NAMALWA (cell line): Measurements from ENCODE around the gene TPPP3.

Source experiments
- DNase-seq: peaks from one replicate; pipeline ENCODE4 v3.0.0-alpha.2; 2015; ENCODE audit warnings: low spot score

TPPP3 gene

GRCh38 chr16:67404740-67405226, 11.5 kb upstream of the TPPP3 start:
- no peak for DNase-seq

GRCh38 chr16:67403976-67404555, 10.8 kb upstream of the TPPP3 start:
- no peak for DNase-seq

- no peak for DNase-seq
Observed at GRCh38 chr16:67400901-67401300, 7.6 kb upstream of the TPPP3 start.

GRCh38 chr16:67399749-67400704, 6.7 kb upstream of the TPPP3 start:
- DNase-seq = no peak

DNA sequence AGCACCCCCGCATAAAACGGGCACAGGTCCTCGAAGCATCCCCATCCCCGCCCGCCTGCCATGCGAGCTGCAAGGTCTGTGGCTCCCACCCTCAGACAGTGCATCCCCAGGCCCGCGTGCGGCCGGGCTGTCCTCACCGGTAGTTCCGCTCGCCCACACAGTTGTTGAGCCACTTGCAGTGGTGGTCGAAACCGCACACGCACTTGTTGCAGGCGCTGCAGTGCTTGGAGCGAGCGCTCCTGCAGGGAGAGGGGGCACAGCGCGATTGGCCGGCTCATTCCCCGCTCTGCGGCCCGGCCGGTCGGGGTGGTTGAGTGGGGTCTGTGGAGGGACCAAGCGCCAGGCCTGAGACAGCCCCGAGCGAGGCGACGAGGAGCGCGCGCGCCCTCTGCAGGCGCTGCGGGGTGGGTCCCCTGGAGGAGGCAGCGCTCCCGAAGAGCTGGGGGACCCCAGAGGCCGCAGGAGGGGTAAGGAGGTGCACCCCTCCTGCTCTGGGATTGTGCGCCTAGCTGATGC, 6.0 kb upstream of the TPPP3 start:
- peak; percentile 65 for DNase-seq

DNA sequence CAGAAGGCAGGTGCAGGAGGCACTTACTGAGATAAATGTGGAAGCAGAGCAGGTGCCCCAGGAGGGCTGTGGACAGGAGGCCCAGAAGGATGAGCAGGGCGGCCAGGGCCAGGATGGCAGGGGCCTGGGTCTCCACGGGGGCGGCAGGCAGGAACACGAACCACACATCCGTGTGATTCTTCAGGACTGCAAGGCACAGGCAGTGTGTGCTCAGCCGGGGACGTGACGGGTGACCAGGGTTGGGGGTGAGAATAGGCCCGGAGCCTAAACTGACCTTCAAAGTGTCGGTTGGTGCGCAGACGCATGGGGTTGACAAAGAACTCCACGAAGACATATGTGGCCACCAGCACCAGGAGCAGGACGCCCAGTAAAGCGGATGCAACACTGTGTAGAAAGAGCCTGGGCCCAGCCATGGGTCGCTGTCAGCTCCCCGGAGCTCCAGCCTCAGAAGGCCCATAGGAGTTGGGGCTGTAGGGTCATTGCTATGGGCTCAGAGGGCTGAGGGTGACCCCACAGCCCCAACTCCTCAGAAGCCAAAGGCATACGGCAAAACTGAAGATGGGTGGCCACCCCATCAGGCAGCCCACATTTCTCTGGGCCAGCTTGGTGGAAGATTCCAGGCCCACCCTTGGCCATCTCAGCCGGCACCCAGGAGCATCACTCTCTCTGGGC, 5.4 kb upstream of the TPPP3 start:
- DNase-seq = no peak

DNA sequence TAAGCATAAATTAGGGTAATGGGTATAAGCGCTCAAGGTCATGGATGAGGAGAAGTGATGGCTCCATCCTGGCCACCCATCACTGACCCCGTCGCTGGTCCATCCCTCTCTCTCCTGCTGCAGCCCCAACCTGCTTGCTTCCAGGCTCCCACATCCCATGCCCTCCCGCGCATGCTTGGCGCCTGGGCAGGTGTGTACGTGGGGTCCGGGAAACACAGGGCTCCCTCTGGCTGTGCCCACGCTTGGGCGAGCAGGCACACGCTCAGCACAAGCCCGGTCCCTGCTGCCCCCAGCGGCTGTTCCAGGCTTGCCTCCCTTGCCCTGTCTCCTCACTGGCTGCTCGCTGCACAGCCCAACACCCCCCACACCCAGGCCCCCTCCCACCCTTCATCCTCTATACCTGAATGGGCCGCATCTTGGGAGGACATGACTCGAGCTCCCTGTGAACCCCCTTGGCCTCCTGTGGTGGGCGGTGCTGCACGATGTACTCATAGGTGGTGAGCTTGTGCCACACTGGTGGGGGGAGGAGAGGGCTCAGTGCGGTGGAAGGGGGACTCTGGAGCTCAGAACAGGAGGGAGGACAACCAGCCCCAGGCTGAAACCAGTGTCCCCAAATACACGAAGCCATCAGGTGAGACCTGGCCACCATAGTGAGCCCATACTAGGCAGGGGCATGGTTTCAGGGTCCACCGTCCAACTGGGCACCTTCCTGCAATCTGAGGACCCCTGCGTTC, 4.7 kb upstream of the TPPP3 start:
- no peak for DNase-seq

- DNase-seq = no peak
Observed at GRCh38 chr16:67397036-67397801, 3.9 kb upstream of the TPPP3 start.

- no peak for DNase-seq
Observed at GRCh38 chr16:67396159-67397035, 3.1 kb upstream of the TPPP3 start.

GRCh38 chr16:67395458-67396158, 2.3 kb upstream of the TPPP3 start:
- DNase-seq = no peak

DNA sequence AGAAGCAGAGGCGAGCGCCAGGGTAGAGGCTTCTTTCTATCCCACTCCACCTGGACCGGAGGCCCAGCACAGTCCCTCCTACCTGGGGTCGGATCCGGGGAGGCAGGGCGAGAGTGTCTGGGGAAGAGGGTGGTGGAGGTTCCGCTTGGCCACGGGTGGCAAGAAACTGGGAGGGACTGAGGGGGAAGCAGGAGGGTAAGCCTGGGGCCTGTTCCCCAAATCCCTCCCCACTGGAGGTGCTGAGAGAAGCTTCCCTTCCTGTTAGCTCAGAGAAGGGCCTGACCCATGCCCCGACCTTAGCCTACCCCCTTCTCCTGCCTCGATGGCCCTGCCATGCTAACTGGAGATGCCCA, 1.8 kb upstream of the TPPP3 start:
- DNase-seq = no peak

DNA sequence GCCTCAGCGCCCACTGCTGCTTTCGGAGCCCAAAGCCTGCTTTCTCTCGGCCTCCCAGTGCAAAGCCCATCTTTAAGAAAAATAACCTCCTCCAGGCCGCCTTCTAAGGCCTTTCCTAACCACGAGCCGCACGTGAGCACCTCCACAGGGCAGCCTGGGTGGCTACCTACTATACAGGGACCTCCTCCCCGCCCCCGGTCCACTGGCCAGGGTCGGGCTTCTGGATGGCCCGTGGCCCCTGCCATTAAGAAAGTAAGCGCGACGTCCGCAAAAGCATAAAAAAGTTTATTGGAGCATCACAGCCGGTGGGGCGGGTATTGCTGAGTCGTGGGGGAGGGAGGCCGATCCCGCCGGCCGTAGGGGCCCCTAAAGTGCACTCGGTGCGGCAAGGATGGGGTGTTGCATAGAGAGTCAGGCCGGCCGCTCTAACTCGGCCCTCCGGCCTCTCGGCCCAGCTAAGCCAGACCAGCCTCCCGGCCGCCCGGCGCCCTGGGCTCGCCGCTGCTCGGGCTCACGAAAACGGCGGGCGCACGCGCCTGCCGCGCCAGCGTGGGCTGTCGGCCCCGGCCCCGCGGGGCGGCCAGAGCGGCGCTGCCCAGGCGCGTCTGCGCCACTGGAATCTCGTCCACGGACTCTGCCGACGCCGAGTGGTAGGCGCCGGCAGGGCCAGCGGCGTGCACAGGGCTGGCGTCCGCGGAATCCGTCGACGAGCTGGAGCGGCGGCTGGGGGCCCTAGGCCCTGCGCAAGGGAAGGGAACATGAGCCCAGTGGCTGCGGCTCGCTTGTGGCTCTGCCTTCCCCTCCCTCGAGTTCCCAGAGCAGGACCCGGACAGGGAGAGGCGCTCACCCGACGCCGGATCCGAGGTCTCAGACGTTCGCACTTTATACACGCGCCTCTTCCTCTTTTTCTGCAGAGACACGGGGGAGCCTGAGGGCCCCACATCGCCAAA, 1.1 kb upstream of the TPPP3 start:
- no peak for DNase-seq

- DNase-seq = no peak
Observed at GRCh38 chr16:67393788-67394154, 473 bp upstream of the TPPP3 start.

GRCh38 chr16:67392301-67393059, 818 bp downstream of the TPPP3 start:
- DNase-seq = no peak

DNA sequence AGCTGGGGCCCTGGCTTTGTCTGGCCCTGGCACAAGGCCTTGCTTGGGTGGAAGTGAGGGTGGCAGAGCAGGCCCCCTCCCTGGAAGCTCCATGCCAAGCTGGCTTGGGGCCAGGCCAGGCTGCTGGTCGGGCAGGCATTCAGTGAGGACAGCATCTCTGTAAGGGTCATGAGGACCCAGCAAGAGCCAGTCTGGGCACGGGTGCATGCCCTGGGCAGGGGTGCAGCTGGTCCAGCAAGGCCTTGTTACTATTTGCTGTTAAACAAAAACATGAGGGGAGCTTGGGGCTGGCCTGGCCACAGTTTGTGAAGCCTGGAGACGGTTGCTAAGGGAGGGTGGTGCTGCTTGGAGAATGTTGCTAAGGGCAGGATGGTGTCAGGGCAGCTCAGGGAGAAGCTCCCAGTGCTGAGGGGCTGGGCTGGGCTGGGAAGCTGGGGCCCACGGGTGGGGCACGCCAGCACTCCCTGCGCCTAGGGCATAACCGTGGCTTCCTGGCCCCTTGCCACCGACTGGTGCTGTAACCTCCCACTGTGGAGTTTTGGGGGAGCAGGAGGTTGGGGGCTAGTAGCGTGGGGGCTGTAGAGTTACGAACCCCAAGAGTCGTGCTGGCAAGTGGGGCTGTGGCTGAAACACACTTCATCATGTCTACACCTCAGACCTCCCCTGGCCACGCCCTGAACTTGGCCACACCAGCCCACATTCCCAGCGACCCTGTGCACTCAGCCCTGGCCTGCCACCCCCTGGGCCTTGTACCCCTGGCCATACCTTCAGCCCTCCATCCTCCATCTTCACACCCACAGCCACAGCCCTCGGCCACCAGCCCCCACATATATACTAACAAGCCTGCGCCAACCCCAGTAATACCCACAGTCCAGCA, 1.6 kb downstream of the TPPP3 start:
- DNase-seq = peak; percentile 38

GRCh38 chr16:67390816-67391423, 2.4 kb downstream of the TPPP3 start:
- no peak for DNase-seq
